ENCODE results near the gene LEAP2.
A peak's percentile ranks its signal among the peaks of the same experiment; 100 is the strongest.
"Not testable (repeated sequence)": the region's sequence is repeated elsewhere in the genome, so short reads cannot be mapped to it uniquely, and the experiment has no call there.

LEAP2 gene

GRCh38 chr5:132841305-132841704 lies 32.2 kb upstream of the LEAP2 start:
- DNase-seq: no peak

GRCh38 chr5:132848270-132848669 lies 25.2 kb upstream of the LEAP2 start:
- DNase-seq: no peak

- DNase-seq: no peak
Observed at GRCh38 chr5:132849347-132849746, 24.1 kb upstream of the LEAP2 start.

GRCh38 chr5:132850066-132850465 lies 23.4 kb upstream of the LEAP2 start:
- no peak for DNase-seq

GRCh38 chr5:132853323-132853722 lies 20.1 kb upstream of the LEAP2 start:
- no peak for DNase-seq

- no peak for DNase-seq
Observed at GRCh38 chr5:132853790-132854189, 19.7 kb upstream of the LEAP2 start.

GRCh38 chr5:132854301-132854700 lies 19.2 kb upstream of the LEAP2 start:
- no peak for DNase-seq

- DNase-seq: not testable (repeated sequence)
Observed at GRCh38 chr5:132854992-132855391, 18.5 kb upstream of the LEAP2 start.

GRCh38 chr5:132856011-132856410 lies 17.5 kb upstream of the LEAP2 start:
- DNase-seq: no peak

- DNase-seq: no peak
Observed at GRCh38 chr5:132859889-132860437, 13.5 kb upstream of the LEAP2 start.

GRCh38 chr5:132860742-132861141 lies 12.7 kb upstream of the LEAP2 start:
- DNase-seq: no peak

GRCh38 chr5:132865668-132866341 lies 7.7 kb upstream of the LEAP2 start:
- no peak for DNase-seq

GRCh38 chr5:132866342-132867045 lies 7.0 kb upstream of the LEAP2 start, which contains the start of the genes GDF9 and UQCRQ:
GDF9 (minus strand) TSS chr5:132866469; CDS start chr5:132864533, 1,936 bp downstream.
UQCRQ (plus strand) TSS chr5:132866642; CDS start chr5:132866882, 240 bp downstream.
- peak; percentile 98 for DNase-seq

GRCh38 chr5:132867046-132867451 lies 6.4 kb upstream of the LEAP2 start:
- no peak for DNase-seq

GRCh38 chr5:132868754-132869153 lies 4.7 kb upstream of the LEAP2 start:
- no peak for DNase-seq

GRCh38 chr5:132870801-132871200 lies 2.7 kb upstream of the LEAP2 start:
- no peak for DNase-seq

- DNase-seq: no peak
Observed at GRCh38 chr5:132871459-132872284, 1.8 kb upstream of the LEAP2 start.

GRCh38 chr5:132872788-132873118 lies 715 bp upstream of the LEAP2 start:
- DNase-seq: no peak

- no peak for DNase-seq
Observed at GRCh38 chr5:132873930-132874271, 433 bp downstream of the LEAP2 start.

- no peak for DNase-seq
Observed at GRCh38 chr5:132876020-132876759, 2.7 kb downstream of the LEAP2 start.

GRCh38 chr5:132877466-132877865 lies 4.0 kb downstream of the LEAP2 start:
- DNase-seq: no peak

GRCh38 chr5:132877938-132878337 lies 4.5 kb downstream of the LEAP2 start:
- no peak for DNase-seq
